ENCODE measurements around the gene ERC1. TPM values are rescaled to one million over a fixed set of nuclear protein-coding genes. Genes with fewer than 3 reads are reported as not detected.

Gene ERC1
- total RNA-seq, 4 donors from 2014 or later: 28.9 to 106 (median 43.6) TPM

DNA sequence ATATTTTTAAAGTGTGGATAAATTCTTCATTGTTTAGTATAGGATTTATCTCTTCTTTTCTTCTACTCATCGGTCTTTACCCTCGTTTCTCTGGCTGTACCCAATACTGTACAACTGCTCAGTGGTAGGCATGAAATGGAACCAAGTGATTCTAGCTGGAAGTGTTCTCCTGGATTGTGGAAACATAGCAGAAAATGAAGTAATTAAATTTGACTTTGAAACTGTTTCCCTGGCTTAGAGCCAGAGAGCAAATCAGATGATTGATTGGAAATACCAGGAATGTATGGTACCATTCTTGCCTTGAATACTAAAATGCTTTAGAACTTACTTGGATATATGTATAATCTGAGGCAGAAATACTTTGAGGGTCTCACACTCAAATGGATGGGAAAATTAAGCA, 292.3 kb downstream of the ERC1 start:
- no peaks in the 10 kb centered on the region for H3K9me3 ChIP-seq
- DNase-seq: no peak
- no peaks in the 10 kb centered on the region for H3K36me3 ChIP-seq
- no peaks in the 10 kb centered on the region for H3K27me3 ChIP-seq
- no peak overlapping the region for H3K4me3 ChIP-seq
- peak overlapping the region; percentile 81 to 86 for H3K27ac ChIP-seq
- intact Hi-C loops (cut with DNase I; ENCODE audit: low total_unique reads): no loop called here
- no peaks in the 10 kb centered on the region for H3K4me1 ChIP-seq
- no peak for TF ChIP-seq POLR2A (IDR thresholded peaks at IDR 0.05)
- TF ChIP-seq, protein P1, sequence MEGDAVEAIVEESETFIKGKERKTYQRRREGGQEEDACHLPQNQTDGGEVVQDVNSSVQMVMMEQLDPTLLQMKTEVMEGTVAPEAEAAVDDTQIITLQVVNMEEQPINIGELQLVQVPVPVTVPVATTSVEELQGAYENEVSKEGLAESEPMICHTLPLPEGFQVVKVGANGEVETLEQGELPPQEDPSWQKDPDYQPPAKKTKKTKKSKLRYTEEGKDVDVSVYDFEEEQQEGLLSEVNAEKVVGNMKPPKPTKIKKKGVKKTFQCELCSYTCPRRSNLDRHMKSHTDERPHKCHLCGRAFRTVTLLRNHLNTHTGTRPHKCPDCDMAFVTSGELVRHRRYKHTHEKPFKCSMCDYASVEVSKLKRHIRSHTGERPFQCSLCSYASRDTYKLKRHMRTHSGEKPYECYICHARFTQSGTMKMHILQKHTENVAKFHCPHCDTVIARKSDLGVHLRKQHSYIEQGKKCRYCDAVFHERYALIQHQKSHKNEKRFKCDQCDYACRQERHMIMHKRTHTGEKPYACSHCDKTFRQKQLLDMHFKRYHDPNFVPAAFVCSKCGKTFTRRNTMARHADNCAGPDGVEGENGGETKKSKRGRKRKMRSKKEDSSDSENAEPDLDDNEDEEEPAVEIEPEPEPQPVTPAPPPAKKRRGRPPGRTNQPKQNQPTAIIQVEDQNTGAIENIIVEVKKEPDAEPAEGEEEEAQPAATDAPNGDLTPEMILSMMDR (IDR thresholded peaks at IDR 0.05): no peak

DNA sequence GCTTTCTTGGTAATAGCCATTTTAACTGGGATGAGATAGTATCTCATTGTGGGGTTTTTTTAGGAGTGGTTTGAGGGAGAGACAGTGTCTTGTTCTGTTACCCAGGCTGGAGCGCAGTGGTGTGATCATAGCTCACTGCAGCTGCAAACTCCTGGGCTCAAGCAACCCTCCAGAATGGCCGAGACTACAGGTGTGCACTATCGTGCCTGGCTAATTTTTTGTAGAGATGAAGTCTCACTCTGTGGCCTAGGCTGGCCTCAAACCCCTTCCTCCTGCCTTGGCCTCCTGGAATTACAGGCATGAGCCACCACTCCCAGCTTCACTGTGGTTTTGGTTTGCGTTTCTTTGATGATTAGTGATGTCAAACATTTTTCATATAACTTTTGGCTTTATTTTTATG, 293.6 kb downstream of the ERC1 start:
- intact Hi-C loops (cut with DNase I; ENCODE audit: low total_unique reads): no loop called here

DNA sequence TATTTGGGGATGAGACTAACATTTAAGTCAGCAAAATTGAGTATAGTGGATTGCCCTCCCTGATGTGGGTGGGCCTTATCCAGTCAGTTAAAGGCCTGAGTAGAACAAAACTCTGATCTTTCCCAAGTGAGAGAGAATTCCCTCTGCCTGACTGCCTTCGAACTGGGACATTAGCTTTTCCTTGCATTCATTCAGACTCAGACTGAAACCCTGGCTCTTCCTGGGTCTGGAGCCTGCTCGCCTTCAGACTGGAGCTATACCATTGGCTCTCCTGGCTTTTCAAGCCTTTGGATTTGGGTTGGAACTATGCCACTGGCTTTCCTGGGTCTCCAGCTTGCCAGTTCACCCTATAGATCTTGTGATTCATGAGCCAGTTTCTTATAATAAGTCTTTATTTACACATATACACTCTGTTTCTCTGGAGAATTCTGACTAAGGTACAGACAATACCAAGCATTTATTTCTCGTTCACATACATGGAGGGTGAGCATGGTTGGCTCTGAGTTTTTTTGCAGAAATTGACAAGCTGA, 296.5 kb downstream of the ERC1 start:
- H3K27me3 ChIP-seq: no peaks in the 10 kb centered on the region
- no peaks in the 10 kb centered on the region for H3K9me3 ChIP-seq
- no peaks in the 10 kb centered on the region for H3K36me3 ChIP-seq
- H3K4me1 ChIP-seq: no peaks in the 10 kb centered on the region
- DNase-seq: no peak
- intact Hi-C loops (cut with DNase I; ENCODE audit: low total_unique reads): no loop called here
- H3K27ac ChIP-seq: no peak overlapping the region
- no peak overlapping the region for H3K4me3 ChIP-seq
- no peak for TF ChIP-seq POLR2A (IDR thresholded peaks at IDR 0.05)
- TF ChIP-seq, protein P1 (IDR thresholded peaks at IDR 0.05): no peak

More for the DNA sequence above, 293.6 kb downstream of the ERC1 start:
- Histone ChIP-seq H3K36me3 (no peaks in the 10 kb centered on the region), H3K4me3 (no peak overlapping the region), H3K9me3 (no peaks in the 10 kb centered on the region), H3K27ac (no peak overlapping the region), H3K4me1 (no peaks in the 10 kb centered on the region), H3K27me3 (no peaks in the 10 kb centered on the region)
- no peak for DNase-seq
- TF ChIP-seq, protein P1 (IDR thresholded peaks at IDR 0.05): no peak
- TF ChIP-seq POLR2A (IDR thresholded peaks at IDR 0.05): no peak

DNA sequence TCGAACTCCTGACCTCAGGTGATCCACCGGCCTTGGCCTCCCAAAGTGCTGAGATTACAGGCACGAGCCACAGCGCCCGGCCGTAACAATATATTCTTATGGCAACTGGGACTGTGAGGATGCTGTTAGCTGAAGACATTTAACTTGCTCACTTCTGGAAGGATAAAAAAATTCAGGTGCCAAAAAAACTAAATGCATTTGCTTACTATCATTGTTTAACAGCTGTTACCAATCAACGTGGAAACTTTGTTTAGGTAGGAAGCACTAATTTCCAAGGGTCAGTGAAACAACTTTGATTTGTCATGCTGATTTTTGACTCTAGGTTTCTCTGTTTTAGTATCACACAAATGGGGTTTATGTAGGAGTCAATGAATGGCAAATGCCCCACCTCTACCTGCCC, 297.3 kb downstream of the ERC1 start:
- no peaks in the 10 kb centered on the region for H3K27me3 ChIP-seq
- DNase-seq: no peak
- no peak overlapping the region for H3K4me3 ChIP-seq
- TF ChIP-seq, protein P1 (IDR thresholded peaks at IDR 0.05): no peak
- no peak for TF ChIP-seq POLR2A (IDR thresholded peaks at IDR 0.05)
- H3K9me3 ChIP-seq: no peaks in the 10 kb centered on the region
- no peak overlapping the region for H3K27ac ChIP-seq
- no peaks in the 10 kb centered on the region for H3K36me3 ChIP-seq
- H3K4me1 ChIP-seq: no peaks in the 10 kb centered on the region
- intact Hi-C loops (cut with DNase I; ENCODE audit: low total_unique reads): no loop called here

DNA sequence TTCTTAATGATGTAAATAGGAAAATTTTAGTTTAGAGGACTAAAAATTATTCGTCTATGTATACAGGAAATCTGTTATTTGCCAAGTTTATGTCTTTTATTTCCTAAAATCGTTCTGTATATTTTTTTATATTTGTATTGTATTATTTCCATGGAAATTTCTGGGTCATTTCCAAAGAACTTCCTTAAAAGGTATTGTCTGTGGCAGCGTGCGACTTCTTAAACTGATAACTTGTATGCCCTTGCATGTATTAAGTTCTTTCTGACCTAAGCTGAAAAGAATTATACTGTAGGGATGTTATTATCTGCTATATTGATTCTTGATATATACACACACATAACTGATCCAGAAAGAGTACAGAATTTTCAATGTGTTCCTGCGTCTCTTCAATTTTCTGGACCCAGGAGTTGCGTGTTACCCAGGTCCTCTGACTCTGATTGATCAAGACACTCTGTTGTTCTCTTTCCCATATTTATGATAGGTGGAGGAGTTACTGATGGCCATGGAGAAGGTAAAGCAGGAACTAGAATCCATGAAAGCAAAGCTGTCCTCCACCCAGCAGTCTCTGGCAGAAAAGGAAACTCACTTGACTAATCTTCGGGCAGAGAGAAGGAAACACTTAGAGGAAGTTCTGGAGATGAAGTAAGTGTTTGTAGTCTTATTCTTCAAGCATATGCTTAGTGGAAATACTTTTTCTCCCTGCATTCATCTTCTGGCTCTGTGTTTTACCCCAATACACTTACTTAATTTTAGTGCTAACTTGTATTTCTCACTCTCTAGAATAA, 298.5 kb downstream of the ERC1 start:
- intact Hi-C loops (cut with DNase I; ENCODE audit: low total_unique reads): no loop called here
- TF ChIP-seq, protein P1 (IDR thresholded peaks at IDR 0.05): no peak
- no peak for TF ChIP-seq POLR2A (IDR thresholded peaks at IDR 0.05)
- Histone ChIP-seq H3K9me3 (no peaks in the 10 kb centered on the region), H3K27me3 (no peaks in the 10 kb centered on the region), H3K27ac (no peak overlapping the region), H3K4me1 (no peaks in the 10 kb centered on the region), H3K4me3 (no peak overlapping the region), H3K36me3 (no peaks in the 10 kb centered on the region)
- DNase-seq: no peak

All from uterus (tissue), 4 donors.